ENCODE results near the gene ATXN7L1. TPM values are rescaled to one million over a fixed set of nuclear protein-coding genes. Genes with fewer than 3 reads are reported as not detected.
A peak's percentile ranks its signal among the peaks of the same experiment; 100 is the strongest.

Gene ATXN7L1
- total RNA-seq, 1 experiment from 2014 or later, result 24.3 TPM

DNA sequence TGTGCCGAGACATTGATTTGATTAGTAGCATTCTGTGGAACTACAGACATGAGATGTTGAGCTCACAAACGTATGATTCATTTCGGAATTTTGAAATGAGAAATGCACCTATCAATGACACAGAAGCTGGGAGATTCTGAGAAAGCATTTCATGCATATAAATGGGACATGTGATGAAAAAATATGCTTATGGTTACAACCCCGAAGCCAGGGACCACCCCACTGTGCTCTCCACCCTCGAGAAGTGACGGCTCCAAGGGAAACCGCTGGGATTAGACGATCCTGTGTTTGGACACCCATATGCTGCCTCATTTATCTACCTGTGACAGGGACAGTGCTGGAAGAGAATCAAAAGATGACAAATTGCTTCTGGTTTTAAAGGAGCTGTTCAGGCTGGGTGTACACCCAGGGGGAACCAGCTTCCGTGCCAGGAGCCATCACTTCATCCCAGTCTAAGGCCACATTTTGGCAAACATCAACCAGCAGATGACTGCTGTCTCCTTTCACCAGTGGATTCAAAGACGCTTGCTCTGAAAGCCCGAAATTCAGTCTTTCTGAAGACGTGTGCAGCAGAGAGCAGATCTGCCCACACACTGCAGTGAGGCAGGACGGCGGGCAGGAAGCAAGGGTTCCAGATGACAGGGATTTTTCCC lies 109.9 kb downstream of the ATXN7L1 start:
- no peak overlapping the region for H3K4ac ChIP-seq (ENCODE audit: low read depth, low read length)
- H3K9ac ChIP-seq (ENCODE audit: extremely low read depth, insufficient read length, low read length), result no peak overlapping the region
- H3K18ac ChIP-seq (ENCODE audit: insufficient read length, low read depth, low read length), result no peak overlapping the region
- Mint-ChIP-seq H3K9me3 (no peaks in the 10 kb centered on the region), H3K27me3 (ENCODE audit: low read depth) (no peaks in the 10 kb centered on the region), H3K36me3 (ENCODE audit: insufficient read depth in 1 of 3, low read depth in 3 of 3) (peaks cover 1 to 3% (median 2%) of the 10 kb centered on the region in 3 experiments; a peak in 5 of 7 replicates), H3K4me1 (peaks cover 27 to 42% of the 10 kb centered on the region in 2 experiments), H3K4me3 (no peak overlapping the region), H3K27ac (peak overlapping the region; percentile 28 to 85 (median 73); a peak in 3 of 7 replicates)
- no peak overlapping the region for H3K14ac ChIP-seq (ENCODE audit: insufficient read depth, low read length)
- H4K5ac ChIP-seq (ENCODE audit: insufficient read length, low read depth, low read length), result no peak overlapping the region
- no peak overlapping the region for H3T11ph ChIP-seq (ENCODE audit: low read length)
- no peaks in the 10 kb centered on the region for H3K79me1 ChIP-seq (ENCODE audit: insufficient read depth, low read depth, low read length, poor library complexity, severe bottlenecking)
- DNase-seq, result no peak
- no peak overlapping the region for H2BK15ac ChIP-seq (ENCODE audit: low read depth, low read length)
- H4K8ac ChIP-seq (replicated peaks; ENCODE audit: insufficient read length, low read depth, low read length), result no peak overlapping the region
- no peak overlapping the region for H3K23ac ChIP-seq (ENCODE audit: insufficient read length, low read depth, low read length)
- H3K27me3 ChIP-seq (ENCODE audit: insufficient read depth, low read length), result no peaks in the 10 kb centered on the region
- no peaks in the 10 kb centered on the region for H3K23me2 ChIP-seq (ENCODE audit: insufficient read length, low read depth, low read length, poor library complexity, severe bottlenecking)
- H3K4me1 ChIP-seq (ENCODE audit: insufficient read depth, low read length), result peaks cover 4% of the 10 kb centered on the region; the same call in 1 of the 2 replicates
- no peak overlapping the region for H4K91ac ChIP-seq (ENCODE audit: insufficient read length, low read depth, low read length)
- no peak overlapping the region for H3K4me2 ChIP-seq (ENCODE audit: insufficient read depth, insufficient read length, low read length)
- no CpG with 5 or more reads among the region's 14 CpGs for WGBS (ENCODE audit: extremely low coverage, insufficient read length, low lambda C conversion rate)
- H3K56ac ChIP-seq (ENCODE audit: insufficient read length, low read depth, low read length), result no peak overlapping the region
- no peak overlapping the region for H2BK20ac ChIP-seq (ENCODE audit: low read depth, low read length, poor library complexity, severe bottlenecking)
- H2AFZ ChIP-seq (ENCODE audit: low read length), result no peak overlapping the region
- no peak overlapping the region for H2AK5ac ChIP-seq (ENCODE audit: insufficient read length, low read length)
- TF ChIP-seq, protein P1, sequence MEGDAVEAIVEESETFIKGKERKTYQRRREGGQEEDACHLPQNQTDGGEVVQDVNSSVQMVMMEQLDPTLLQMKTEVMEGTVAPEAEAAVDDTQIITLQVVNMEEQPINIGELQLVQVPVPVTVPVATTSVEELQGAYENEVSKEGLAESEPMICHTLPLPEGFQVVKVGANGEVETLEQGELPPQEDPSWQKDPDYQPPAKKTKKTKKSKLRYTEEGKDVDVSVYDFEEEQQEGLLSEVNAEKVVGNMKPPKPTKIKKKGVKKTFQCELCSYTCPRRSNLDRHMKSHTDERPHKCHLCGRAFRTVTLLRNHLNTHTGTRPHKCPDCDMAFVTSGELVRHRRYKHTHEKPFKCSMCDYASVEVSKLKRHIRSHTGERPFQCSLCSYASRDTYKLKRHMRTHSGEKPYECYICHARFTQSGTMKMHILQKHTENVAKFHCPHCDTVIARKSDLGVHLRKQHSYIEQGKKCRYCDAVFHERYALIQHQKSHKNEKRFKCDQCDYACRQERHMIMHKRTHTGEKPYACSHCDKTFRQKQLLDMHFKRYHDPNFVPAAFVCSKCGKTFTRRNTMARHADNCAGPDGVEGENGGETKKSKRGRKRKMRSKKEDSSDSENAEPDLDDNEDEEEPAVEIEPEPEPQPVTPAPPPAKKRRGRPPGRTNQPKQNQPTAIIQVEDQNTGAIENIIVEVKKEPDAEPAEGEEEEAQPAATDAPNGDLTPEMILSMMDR (conservative IDR thresholded peaks at IDR 0.05), result no peak
- no peak overlapping the region for H2BK12ac ChIP-seq (ENCODE audit: insufficient read length, low read depth, low read length)
- H2BK5ac ChIP-seq (ENCODE audit: insufficient read length, low read length), result no peak overlapping the region
- no peaks in the 10 kb centered on the region for H3K9me3 ChIP-seq (ENCODE audit: control insufficient read depth, low read depth, low read length)
- no peak overlapping the region for H2BK120ac ChIP-seq (ENCODE audit: low read depth, low read length, poor library complexity, severe bottlenecking)
- H3K79me2 ChIP-seq (ENCODE audit: insufficient read depth, low read length), result no peaks in the 10 kb centered on the region
- H3K27ac ChIP-seq (ENCODE audit: insufficient read length, low read depth, low read length), result no peak overlapping the region
- no peaks in the 10 kb centered on the region for H4K20me1 ChIP-seq (ENCODE audit: control insufficient read depth, insufficient read depth, insufficient read length)
